Measurements from ENCODE around the gene ZMYM1.
"Not testable (repeated sequence)": the region's sequence is repeated elsewhere in the genome, so short reads cannot be mapped to it uniquely, and the experiment has no call there.

The ZMYM1 gene

GRCh38 chr1:35073265-35073811 is 5.8 kb upstream of the ZMYM1 start:
- H3K9me3 ChIP-seq (ENCODE audit: control insufficient read depth, insufficient read depth, low read length): no peaks in the 10 kb centered on the region
- WGBS (ENCODE audit: insufficient coverage, insufficient read length): no CpG with 5 or more reads among the region's 1 CpG
- H3K27ac ChIP-seq (ENCODE audit: low read length): no peak overlapping the region
- no peaks in the 10 kb centered on the region; the same call in 1 of the 2 replicates for H3K4me1 ChIP-seq (ENCODE audit: control insufficient read depth, insufficient read depth, low read length)
- H3K4me3 ChIP-seq (ENCODE audit: low read length): no peak overlapping the region
- no peaks in the 10 kb centered on the region for H3K36me3 ChIP-seq (ENCODE audit: control insufficient read depth, insufficient read depth, low read length)
- no peaks in the 10 kb centered on the region for H3K27me3 ChIP-seq (ENCODE audit: control insufficient read depth, insufficient read depth, low read length)
- no peak for DNase-seq (ENCODE audit: low read depth, low spot score)

- WGBS (ENCODE audit: insufficient coverage, insufficient read length): no CpG with 5 or more reads among the region's 8 CpGs
- not testable (repeated sequence) for H3K9me3 ChIP-seq (ENCODE audit: control insufficient read depth, insufficient read depth, low read length); H3K4me1 ChIP-seq (ENCODE audit: control insufficient read depth, insufficient read depth, low read length); H3K27ac ChIP-seq (ENCODE audit: low read length); DNase-seq (ENCODE audit: low read depth, low spot score); H3K27me3 ChIP-seq (ENCODE audit: control insufficient read depth, insufficient read depth, low read length); H3K36me3 ChIP-seq (ENCODE audit: control insufficient read depth, insufficient read depth, low read length); H3K4me3 ChIP-seq (ENCODE audit: low read length)
Observed at GRCh38 chr1:35076426-35076825, 2.8 kb upstream of the ZMYM1 start.

GRCh38 chr1:35080171-35080854 is 1.1 kb downstream of the ZMYM1 start:
- Histone ChIP-seq H3K4me3 (ENCODE audit: low read length) (peak overlapping the region; percentile 76; the same call in 1 of the 2 replicates), H3K36me3 (ENCODE audit: control insufficient read depth, insufficient read depth, low read length) (no peaks in the 10 kb centered on the region), H3K27me3 (ENCODE audit: control insufficient read depth, insufficient read depth, low read length) (no peaks in the 10 kb centered on the region), H3K4me1 (ENCODE audit: control insufficient read depth, insufficient read depth, low read length) (no peaks in the 10 kb centered on the region; the same call in 1 of the 2 replicates), H3K9me3 (ENCODE audit: control insufficient read depth, insufficient read depth, low read length) (no peaks in the 10 kb centered on the region), H3K27ac (ENCODE audit: low read length) (no peak overlapping the region)
- DNase-seq (ENCODE audit: low read depth, low spot score): no peak
- no CpG with 5 or more reads among the region's 13 CpGs for WGBS (ENCODE audit: insufficient coverage, insufficient read length)

GRCh38 chr1:35085421-35085820 is 6.2 kb downstream of the ZMYM1 start:
- H3K27ac ChIP-seq (ENCODE audit: low read length): no peak overlapping the region
- no peak overlapping the region for H3K4me3 ChIP-seq (ENCODE audit: low read length)

GRCh38 chr1:35097224-35097623 is 18.0 kb downstream of the ZMYM1 start:
- Histone ChIP-seq H3K4me3 (ENCODE audit: low read length) (no peak overlapping the region), H3K9me3 (ENCODE audit: control insufficient read depth, insufficient read depth, low read length) (no peaks in the 10 kb centered on the region), H3K36me3 (ENCODE audit: control insufficient read depth, insufficient read depth, low read length) (peaks cover 15% of the 10 kb centered on the region; the same call in 1 of the 2 replicates), H3K27me3 (ENCODE audit: control insufficient read depth, insufficient read depth, low read length) (no peaks in the 10 kb centered on the region), H3K27ac (ENCODE audit: low read length) (no peak overlapping the region), H3K4me1 (ENCODE audit: control insufficient read depth, insufficient read depth, low read length) (no peaks in the 10 kb centered on the region)
- DNase-seq (ENCODE audit: low read depth, low spot score): no peak
- no CpG with 5 or more reads among the region's 1 CpG for WGBS (ENCODE audit: insufficient coverage, insufficient read length)

More at GRCh38 chr1:35085421-35085820, 6.2 kb downstream of the ZMYM1 start:
- H3K27me3 ChIP-seq (ENCODE audit: control insufficient read depth, insufficient read depth, low read length): no peaks in the 10 kb centered on the region
- H3K9me3 ChIP-seq (ENCODE audit: control insufficient read depth, insufficient read depth, low read length): no peaks in the 10 kb centered on the region
- H3K36me3 ChIP-seq (ENCODE audit: control insufficient read depth, insufficient read depth, low read length): no peaks in the 10 kb centered on the region
- no peak for DNase-seq (ENCODE audit: low read depth, low spot score)
- no peaks in the 10 kb centered on the region for H3K4me1 ChIP-seq (ENCODE audit: control insufficient read depth, insufficient read depth, low read length)

GRCh38 chr1:35111106-35111505 is 31.9 kb downstream of the ZMYM1 start:
- WGBS (ENCODE audit: insufficient coverage, insufficient read length): no CpG with 5 or more reads among the region's 1 CpG
- Histone ChIP-seq H3K4me3 (ENCODE audit: low read length) (no peak overlapping the region), H3K27ac (ENCODE audit: low read length) (no peak overlapping the region), H3K27me3 (ENCODE audit: control insufficient read depth, insufficient read depth, low read length) (no peaks in the 10 kb centered on the region), H3K9me3 (ENCODE audit: control insufficient read depth, insufficient read depth, low read length) (no peaks in the 10 kb centered on the region), H3K36me3 (ENCODE audit: control insufficient read depth, insufficient read depth, low read length) (no peaks in the 10 kb centered on the region), H3K4me1 (ENCODE audit: control insufficient read depth, insufficient read depth, low read length) (no peaks in the 10 kb centered on the region)
- DNase-seq (ENCODE audit: low read depth, low spot score): no peak

GRCh38 chr1:35112668-35113067 is 33.5 kb downstream of the ZMYM1 start:
- WGBS (ENCODE audit: insufficient coverage, insufficient read length): no CpG with 5 or more reads among the region's 4 CpGs
- Histone ChIP-seq H3K27me3 (ENCODE audit: control insufficient read depth, insufficient read depth, low read length) (no peaks in the 10 kb centered on the region), H3K27ac (ENCODE audit: low read length) (no peak overlapping the region), H3K4me3 (ENCODE audit: low read length) (no peak overlapping the region), H3K36me3 (ENCODE audit: control insufficient read depth, insufficient read depth, low read length) (no peaks in the 10 kb centered on the region), H3K4me1 (ENCODE audit: control insufficient read depth, insufficient read depth, low read length) (no peaks in the 10 kb centered on the region), H3K9me3 (ENCODE audit: control insufficient read depth, insufficient read depth, low read length) (no peaks in the 10 kb centered on the region)
- DNase-seq (ENCODE audit: low read depth, low spot score): no peak

GRCh38 chr1:35115459-35116383 is 36.5 kb downstream of the ZMYM1 start:
- no peak overlapping the region for H3K4me3 ChIP-seq (ENCODE audit: low read length)
- H3K27me3 ChIP-seq (ENCODE audit: control insufficient read depth, insufficient read depth, low read length): no peaks in the 10 kb centered on the region
- H3K9me3 ChIP-seq (ENCODE audit: control insufficient read depth, insufficient read depth, low read length): no peaks in the 10 kb centered on the region
- H3K4me1 ChIP-seq (ENCODE audit: control insufficient read depth, insufficient read depth, low read length): no peaks in the 10 kb centered on the region
- WGBS (ENCODE audit: insufficient coverage, insufficient read length): no CpG with 5 or more reads among the region's 8 CpGs
- no peak overlapping the region for H3K27ac ChIP-seq (ENCODE audit: low read length)
- H3K36me3 ChIP-seq (ENCODE audit: control insufficient read depth, insufficient read depth, low read length): no peaks in the 10 kb centered on the region
- DNase-seq (ENCODE audit: low read depth, low spot score): no peak

GRCh38 chr1:35120458-35121133 is 41.4 kb downstream of the ZMYM1 start:
- WGBS (ENCODE audit: insufficient coverage, insufficient read length): no CpG with 5 or more reads among the region's 36 CpGs
- Histone ChIP-seq H3K9me3 (ENCODE audit: control insufficient read depth, insufficient read depth, low read length) (no peaks in the 10 kb centered on the region), H3K27ac (ENCODE audit: low read length) (no peak overlapping the region), H3K36me3 (ENCODE audit: control insufficient read depth, insufficient read depth, low read length) (no peaks in the 10 kb centered on the region), H3K27me3 (ENCODE audit: control insufficient read depth, insufficient read depth, low read length) (no peaks in the 10 kb centered on the region), H3K4me1 (ENCODE audit: control insufficient read depth, insufficient read depth, low read length) (no peaks in the 10 kb centered on the region), H3K4me3 (ENCODE audit: low read length) (no peak overlapping the region)
- no peak for DNase-seq (ENCODE audit: low read depth, low spot score)

- DNase-seq (ENCODE audit: low read depth, low spot score): no peak
- Histone ChIP-seq H3K36me3 (ENCODE audit: control insufficient read depth, insufficient read depth, low read length) (no peaks in the 10 kb centered on the region), H3K27ac (ENCODE audit: low read length) (no peak overlapping the region), H3K4me1 (ENCODE audit: control insufficient read depth, insufficient read depth, low read length) (no peaks in the 10 kb centered on the region), H3K9me3 (ENCODE audit: control insufficient read depth, insufficient read depth, low read length) (no peaks in the 10 kb centered on the region), H3K27me3 (ENCODE audit: control insufficient read depth, insufficient read depth, low read length) (no peaks in the 10 kb centered on the region), H3K4me3 (ENCODE audit: low read length) (no peak overlapping the region)
- no CpG with 5 or more reads among the region's 9 CpGs for WGBS (ENCODE audit: insufficient coverage, insufficient read length)
Observed at GRCh38 chr1:35122311-35122710, 43.1 kb downstream of the ZMYM1 start.

Measured in iPS DF 6.9 (cell line).